ENCODE measurements around the gene L1CAM. TPM values are rescaled to one million over a fixed set of nuclear protein-coding genes. Genes with fewer than 3 reads are reported as not detected.

Gene L1CAM
- polyA plus RNA-seq, 1 of the 3 experiments (the other 2 are of a cell fraction), result 1.9 TPM

DNA sequence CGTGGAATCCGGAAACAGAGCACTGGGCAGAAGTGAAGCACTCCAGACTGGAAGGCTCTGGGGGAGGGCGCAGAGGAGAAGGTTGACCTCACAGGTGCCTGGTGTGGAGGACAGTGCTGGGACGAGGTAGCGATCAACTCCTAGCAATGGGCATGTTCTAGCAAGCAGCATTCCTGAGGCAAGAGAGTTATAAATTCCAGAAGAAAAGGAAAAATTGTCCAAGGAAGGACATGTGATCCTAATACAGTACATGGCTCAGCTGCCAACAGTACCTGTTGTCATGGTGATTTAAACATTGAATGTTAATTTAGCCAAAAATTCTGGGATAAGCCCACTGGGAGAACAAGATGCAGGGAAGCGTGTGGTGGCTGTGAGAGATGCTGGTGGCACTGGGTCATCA is 31.9 kb upstream of the L1CAM start:
- H3K79me2 ChIP-seq (ENCODE audit: insufficient read depth), result no peaks in the 10 kb centered on the region
- ChIA-PET CTCF (interaction anchor here (0.6 to 12.9 kb wide), 4 partner anchors 8 to 145 kb away, joined by 3 to 130 read pairs (median 3); no protein-coding TSS in a partner anchor), POLR2A (no interaction called here)
- 36% methylated on average over 6 of the region's 6 CpGs for WGBS (ENCODE audit: low lambda C conversion rate)
- H3K27me3 ChIP-seq (ENCODE audit: insufficient read depth), result peaks cover 60% of the 10 kb centered on the region
- no peaks in the 10 kb centered on the region for H3F3A ChIP-seq (replicated peaks; ENCODE audit: insufficient read depth)
- H3K4me2 ChIP-seq, result no peak overlapping the region
- H3K9ac ChIP-seq, result no peak overlapping the region
- no peaks in the 10 kb centered on the region for H3K9me2 ChIP-seq
- H4K20me1 ChIP-seq (ENCODE audit: insufficient read depth), result no peaks in the 10 kb centered on the region
- no peaks in the 10 kb centered on the region for H3K36me3 ChIP-seq (replicated peaks in 1 of 2; ENCODE audit: control insufficient read depth in 1 of 2, insufficient read depth in 2 of 2, low read length in 1 of 2)
- peaks cover 0 to 30% of the 10 kb centered on the region in 2 experiments; a peak in 1 of 4 replicates for H3K4me1 ChIP-seq (ENCODE audit: control insufficient read depth in 1 of 2, insufficient read depth in 2 of 2, low read depth in 1 of 2, low read length in 1 of 2)
- no peaks in the 10 kb centered on the region for H3K9me3 ChIP-seq
- DNase-seq, result no peak
- TF ChIP-seq MEF2A (IDR thresholded peaks at IDR 0.05; ENCODE audit: borderline replicate concordance, low read depth), result no peak
- TF ChIP-seq EZH2phosphoT487 (IDR thresholded peaks at IDR 0.05; ENCODE audit: borderline replicate concordance, low read depth), result no peak
- TF ChIP-seq EP300 (IDR thresholded peaks at IDR 0.05; ENCODE audit: borderline replicate concordance in 1 of 2, low read depth in 1 of 2, low read length in 1 of 2), result no peak
- no peak for TF ChIP-seq POLR2AphosphoS5 (IDR thresholded peaks at IDR 0.05; ENCODE audit: low read depth, low read length)
- no peak for TF ChIP-seq TEAD4 (IDR thresholded peaks at IDR 0.05; ENCODE audit: borderline replicate concordance, insufficient read depth)
- no peak overlapping the region for H3K4me3 ChIP-seq (ENCODE audit: low read depth in 2 of 2, low read length in 1 of 2)
- H2AFZ ChIP-seq (ENCODE audit: low read depth), result no peak overlapping the region
- no peak overlapping the region for H3K27ac ChIP-seq (ENCODE audit: low read depth in 2 of 2, low read length in 1 of 2)

DNA sequence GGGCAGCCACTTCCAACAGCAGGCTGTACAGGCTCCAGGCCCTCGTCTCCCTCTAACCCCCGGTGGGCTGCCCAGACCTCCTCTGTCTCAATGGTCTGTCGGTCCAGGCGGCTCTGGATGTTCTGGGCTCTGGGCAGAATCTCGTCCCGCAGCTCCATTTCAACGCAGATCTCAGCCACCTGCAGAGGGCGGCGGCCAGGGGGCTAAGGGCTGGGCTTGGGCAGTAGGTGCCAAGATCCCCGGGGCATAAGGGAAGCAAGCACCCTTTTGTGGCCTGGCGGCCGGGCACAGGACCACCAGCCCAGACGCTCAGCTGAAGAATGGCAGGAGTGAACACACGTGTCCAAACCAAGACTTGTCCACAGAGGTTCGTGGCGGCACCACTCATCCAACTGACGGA is 27.7 kb upstream of the L1CAM start:
- Histone ChIP-seq H4K20me1 (ENCODE audit: insufficient read depth) (no peaks in the 10 kb centered on the region; the same call in 1 of the 2 replicates), H3F3A (replicated peaks; ENCODE audit: insufficient read depth) (no peaks in the 10 kb centered on the region), H3K9ac (no peak overlapping the region), H3K4me3 (ENCODE audit: low read depth in 2 of 2, low read length in 1 of 2) (no peak overlapping the region), H3K4me2 (no peak overlapping the region), H3K36me3 (replicated peaks in 1 of 2; ENCODE audit: control insufficient read depth in 1 of 2, insufficient read depth in 2 of 2, low read length in 1 of 2) (no peaks in the 10 kb centered on the region), H3K27ac (ENCODE audit: low read depth in 2 of 2, low read length in 1 of 2) (no peak overlapping the region), H2AFZ (ENCODE audit: low read depth) (no peak overlapping the region), H3K4me1 (ENCODE audit: control insufficient read depth in 1 of 2, insufficient read depth in 2 of 2, low read depth in 1 of 2, low read length in 1 of 2) (no peaks in the 10 kb centered on the region; a peak in 1 of 4 replicates), H3K9me2 (no peaks in the 10 kb centered on the region), H3K27me3 (ENCODE audit: insufficient read depth) (peaks cover 62% of the 10 kb centered on the region), H3K9me3 (no peaks in the 10 kb centered on the region), H3K79me2 (ENCODE audit: insufficient read depth) (no peaks in the 10 kb centered on the region)
- TF ChIP-seq SIN3A (IDR thresholded peaks at IDR 0.05; ENCODE audit: borderline replicate concordance, low read depth, low read length) (no peak), JUND (IDR thresholded peaks at IDR 0.05) (no peak)
- TF ChIP-seq, protein P1, sequence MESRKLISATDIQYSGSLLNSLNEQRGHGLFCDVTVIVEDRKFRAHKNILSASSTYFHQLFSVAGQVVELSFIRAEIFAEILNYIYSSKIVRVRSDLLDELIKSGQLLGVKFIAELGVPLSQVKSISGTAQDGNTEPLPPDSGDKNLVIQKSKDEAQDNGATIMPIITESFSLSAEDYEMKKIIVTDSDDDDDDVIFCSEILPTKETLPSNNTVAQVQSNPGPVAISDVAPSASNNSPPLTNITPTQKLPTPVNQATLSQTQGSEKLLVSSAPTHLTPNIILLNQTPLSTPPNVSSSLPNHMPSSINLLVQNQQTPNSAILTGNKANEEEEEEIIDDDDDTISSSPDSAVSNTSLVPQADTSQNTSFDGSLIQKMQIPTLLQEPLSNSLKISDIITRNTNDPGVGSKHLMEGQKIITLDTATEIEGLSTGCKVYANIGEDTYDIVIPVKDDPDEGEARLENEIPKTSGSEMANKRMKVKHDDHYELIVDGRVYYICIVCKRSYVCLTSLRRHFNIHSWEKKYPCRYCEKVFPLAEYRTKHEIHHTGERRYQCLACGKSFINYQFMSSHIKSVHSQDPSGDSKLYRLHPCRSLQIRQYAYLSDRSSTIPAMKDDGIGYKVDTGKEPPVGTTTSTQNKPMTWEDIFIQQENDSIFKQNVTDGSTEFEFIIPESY (IDR thresholded peaks at IDR 0.05; ENCODE audit: borderline replicate concordance, low read depth), result no peak
- ChIA-PET POLR2A (no interaction called here), CTCF (interaction anchor here (1.5 to 9.3 kb wide), 2 partner anchors 9 to 10 kb away, joined by 4 to 130 read pairs; partner anchors contain the start of genes ARHGAP4 and AVPR2)
- DNase-seq, result no peak
- 37% methylated on average over 5 of the region's 17 CpGs for WGBS (ENCODE audit: low lambda C conversion rate)

DNA sequence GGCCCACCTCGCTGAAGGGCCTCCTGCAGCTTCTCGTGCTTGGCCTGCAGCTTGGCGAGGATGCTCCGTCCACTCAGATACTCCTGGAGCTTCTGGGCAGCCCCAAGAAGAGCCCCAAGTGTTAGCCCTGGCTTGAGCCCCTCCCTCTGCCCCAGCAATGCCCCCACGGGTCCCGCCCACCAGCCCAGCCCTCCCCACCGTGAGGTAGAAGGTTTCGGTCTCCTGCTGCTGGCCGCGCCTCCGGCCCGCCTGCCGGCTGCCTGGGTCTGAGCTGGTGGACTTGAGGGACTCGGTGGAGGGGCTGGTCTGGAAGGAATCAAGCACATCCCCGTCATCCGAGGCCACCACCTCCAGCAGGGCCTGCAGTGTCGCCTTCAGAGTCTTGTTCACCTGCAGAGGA is 27.2 kb upstream of the L1CAM start:
- Histone ChIP-seq H3K4me2 (no peak overlapping the region), H3K36me3 (replicated peaks in 1 of 2; ENCODE audit: control insufficient read depth in 1 of 2, insufficient read depth in 2 of 2, low read length in 1 of 2) (no peaks in the 10 kb centered on the region), H3K27ac (ENCODE audit: low read depth in 2 of 2, low read length in 1 of 2) (no peak overlapping the region), H4K20me1 (ENCODE audit: insufficient read depth) (no peaks in the 10 kb centered on the region; the same call in 1 of the 2 replicates), H3K27me3 (ENCODE audit: insufficient read depth) (peaks cover 59% of the 10 kb centered on the region), H3K9me3 (no peaks in the 10 kb centered on the region), H3K9me2 (no peaks in the 10 kb centered on the region), H3F3A (replicated peaks; ENCODE audit: insufficient read depth) (no peaks in the 10 kb centered on the region), H3K4me3 (ENCODE audit: low read depth in 2 of 2, low read length in 1 of 2) (no peak overlapping the region), H3K4me1 (ENCODE audit: control insufficient read depth in 1 of 2, insufficient read depth in 2 of 2, low read depth in 1 of 2, low read length in 1 of 2) (no peaks in the 10 kb centered on the region; a peak in 1 of 4 replicates), H3K9ac (no peak overlapping the region), H2AFZ (ENCODE audit: low read depth) (no peak overlapping the region), H3K79me2 (ENCODE audit: insufficient read depth) (no peaks in the 10 kb centered on the region)
- ChIA-PET CTCF (interaction anchor here (0.8 to 9.3 kb wide), 4 partner anchors 9 to 36 kb away, joined by 3 to 130 read pairs (median 4); partner anchors contain the start of genes ARHGAP4 and AVPR2), POLR2A (no interaction called here)
- DNase-seq, result no peak
- 30% methylated on average over 2 of the region's 17 CpGs for WGBS (ENCODE audit: low lambda C conversion rate)
- TF ChIP-seq MEF2A (IDR thresholded peaks at IDR 0.05; ENCODE audit: borderline replicate concordance, low read depth) (no peak), RAD21 (IDR thresholded peaks at IDR 0.05; ENCODE audit: low read length) (no peak), POLR2AphosphoS5 (IDR thresholded peaks at IDR 0.05; ENCODE audit: low read depth, low read length) (no peak), ELF1 (IDR thresholded peaks at IDR 0.05) (no peak), NFIC (IDR thresholded peaks at IDR 0.05; ENCODE audit: borderline replicate concordance) (no peak), RXRA (IDR thresholded peaks at IDR 0.05; ENCODE audit: borderline replicate concordance, low read depth) (no peak), RCOR1 (IDR thresholded peaks at IDR 0.05; ENCODE audit: low read length) (no peak)
- TF ChIP-seq, protein P2, sequence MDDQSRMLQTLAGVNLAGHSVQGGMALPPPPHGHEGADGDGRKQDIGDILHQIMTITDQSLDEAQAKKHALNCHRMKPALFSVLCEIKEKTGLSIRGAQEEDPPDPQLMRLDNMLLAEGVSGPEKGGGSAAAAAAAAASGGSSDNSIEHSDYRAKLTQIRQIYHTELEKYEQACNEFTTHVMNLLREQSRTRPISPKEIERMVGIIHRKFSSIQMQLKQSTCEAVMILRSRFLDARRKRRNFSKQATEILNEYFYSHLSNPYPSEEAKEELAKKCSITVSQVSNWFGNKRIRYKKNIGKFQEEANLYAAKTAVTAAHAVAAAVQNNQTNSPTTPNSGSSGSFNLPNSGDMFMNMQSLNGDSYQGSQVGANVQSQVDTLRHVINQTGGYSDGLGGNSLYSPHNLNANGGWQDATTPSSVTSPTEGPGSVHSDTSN (IDR thresholded peaks at IDR 0.05), result no peak
- TF ChIP-seq, protein P1 (IDR thresholded peaks at IDR 0.05; ENCODE audit: borderline replicate concordance, low read depth), result no peak
- TF ChIP-seq, protein P3, sequence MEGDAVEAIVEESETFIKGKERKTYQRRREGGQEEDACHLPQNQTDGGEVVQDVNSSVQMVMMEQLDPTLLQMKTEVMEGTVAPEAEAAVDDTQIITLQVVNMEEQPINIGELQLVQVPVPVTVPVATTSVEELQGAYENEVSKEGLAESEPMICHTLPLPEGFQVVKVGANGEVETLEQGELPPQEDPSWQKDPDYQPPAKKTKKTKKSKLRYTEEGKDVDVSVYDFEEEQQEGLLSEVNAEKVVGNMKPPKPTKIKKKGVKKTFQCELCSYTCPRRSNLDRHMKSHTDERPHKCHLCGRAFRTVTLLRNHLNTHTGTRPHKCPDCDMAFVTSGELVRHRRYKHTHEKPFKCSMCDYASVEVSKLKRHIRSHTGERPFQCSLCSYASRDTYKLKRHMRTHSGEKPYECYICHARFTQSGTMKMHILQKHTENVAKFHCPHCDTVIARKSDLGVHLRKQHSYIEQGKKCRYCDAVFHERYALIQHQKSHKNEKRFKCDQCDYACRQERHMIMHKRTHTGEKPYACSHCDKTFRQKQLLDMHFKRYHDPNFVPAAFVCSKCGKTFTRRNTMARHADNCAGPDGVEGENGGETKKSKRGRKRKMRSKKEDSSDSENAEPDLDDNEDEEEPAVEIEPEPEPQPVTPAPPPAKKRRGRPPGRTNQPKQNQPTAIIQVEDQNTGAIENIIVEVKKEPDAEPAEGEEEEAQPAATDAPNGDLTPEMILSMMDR (IDR thresholded peaks at IDR 0.05), result no peak

Data from SK-N-SH (cell line).